HCT116 (cell line): Measurements from ENCODE around the gene BIN2. TPM values are rescaled to one million over a fixed set of nuclear protein-coding genes. Genes with fewer than 3 reads are reported as not detected.

ENCODE experiments used
- ATAC-seq: fragments of 200-7000 bp; cut with Tn5 transposase; 2 replicates; pipeline ENCODE4 v1.9.1; 2020; ENCODE audit warnings: mild to moderate bottlenecking, moderate library complexity
- BruUV-seq: library from RNA; stranded (reverse); fragments of 400-500 nt; replicated peaks from 2 replicates; lab custom pipeline; 2021; lab: Mats Ljungman, UMichigan
- CTCF ChIA-PET: fragments of 300-600 bp; sonication (Branson Sonifier 250); formaldehyde crosslinking; loops from one replicate; lab custom pipeline; 2021; ENCODE audit warnings: antibody characterized with exemption; lab: Charles Lee
- POLR2A ChIA-PET: fragments of 300-600, 350-600 bp; sonication (Branson Sonifier 250); formaldehyde crosslinking; loops from one replicate; lab custom pipeline; 2021; ENCODE audit warnings: antibody characterized with exemption; lab: Charles Lee
- RAD21 ChIA-PET, 2 experiments: fragments of 300-600 bp; sonication (Branson Sonifier 250); formaldehyde crosslinking; loops; one replicate each; lab custom pipeline; 2023; ENCODE audit warnings: low total read pairs in 2 of 2; ENCODE audit not compliant: uncharacterized antibody in 2 of 2, unreplicated experiment in 2 of 2, low non-redundant PET in 1 of 2; lab: Charles Lee
- DNase-seq: peaks from one replicate; pipeline ENCODE4 v3.0.0-alpha.2; 2010; ENCODE audit warnings: low read depth, low spot score
- H2AFZ ChIP-seq: fragments of 200-600 bp; shearing (Covaris generic), sonication (generic); 2 replicates; pipeline ENCODE4 v1.6.1; 2017; ENCODE audit warnings: low read depth, mixed run types, mixed read lengths, antibody characterized with exemption, low read length; ENCODE audit not compliant: poor library complexity, severe bottlenecking
- H3K27ac ChIP-seq: 2 replicates; pipeline ENCODE4 v1.5.1; 2012; ENCODE audit warnings: low read depth, low read length
- H3K27me3 ChIP-seq: fragments of 200-600 bp; sonication (generic); 2 replicates; pipeline ENCODE4 v1.6.1; 2016; ENCODE audit warnings: mixed run types, low read length, mixed read lengths; ENCODE audit not compliant: insufficient read depth
- H3K36me3 ChIP-seq, 2 experiments: fragments of 200-500 bp in 1 of 2; fragments of 200-600 bp in 1 of 2; sonication (Bioruptor generic) in 1 of 2; sonication (generic) in 1 of 2; 2 replicates each; pipeline versions ENCODE4 v1.5.1 to v1.6.1; 2014 to 2016; ENCODE audit warnings: low read length in 2 of 2, inconsistent platforms in 1 of 2, mixed read lengths in 1 of 2, mixed run types in 1 of 2; ENCODE audit not compliant: insufficient read depth in 2 of 2, control insufficient read depth in 1 of 2
- H3K4me1 ChIP-seq, 2 experiments: fragments of 200-600 bp in 1 of 2; sonication (generic) in 1 of 2; 2 replicates each; pipeline versions ENCODE4 v1.5.1 to v1.6.1; 2012 to 2017; ENCODE audit warnings: low read length in 2 of 2, inconsistent platforms in 1 of 2, mild to moderate bottlenecking in 1 of 2, mixed read lengths in 1 of 2, mixed run types in 1 of 2, moderate library complexity in 1 of 2; ENCODE audit not compliant: insufficient read depth in 2 of 2, control insufficient read depth in 1 of 2
- H3K4me2 ChIP-seq: fragments of 200-600 bp; sonication (generic); 2 replicates; pipeline ENCODE4 v1.6.1; 2017; ENCODE audit warnings: mixed run types, low read length, mixed read lengths
- H3K4me3 ChIP-seq, 2 experiments: fragments of 200-600 bp in 1 of 2; sonication (generic) in 1 of 2; replicated peaks in 1 of 2; 2 replicates each; pipeline ENCODE4 v1.5.1; 2011 to 2016; ENCODE audit warnings: low read length in 2 of 2, control low read depth in 1 of 2, low read depth in 1 of 2, mild to moderate bottlenecking in 1 of 2, mixed read lengths in 1 of 2, mixed run types in 1 of 2
- H3K79me2 ChIP-seq: fragments of 200-600 bp; sonication (generic); 2 replicates; pipeline ENCODE4 v1.6.1; 2017; ENCODE audit warnings: mild to moderate bottlenecking, mixed run types, low read length, moderate library complexity, mixed read lengths; ENCODE audit not compliant: insufficient read depth
- H3K9ac ChIP-seq: fragments of 200-600 bp; sonication (generic); 2 replicates; pipeline ENCODE4 v1.6.1; 2016; ENCODE audit warnings: low read length, mixed read lengths
- H3K9me2 ChIP-seq: fragments of 200-600 bp; sonication (generic), shearing (Covaris generic); 2 replicates; pipeline ENCODE4 v1.6.1; 2017; ENCODE audit warnings: mixed run types, mild to moderate bottlenecking, moderate library complexity; ENCODE audit not compliant: insufficient read depth
- H3K9me3 ChIP-seq, 2 experiments: fragments of 200-500 bp in 1 of 2; fragments of 200-600 bp in 1 of 2; sonication (Bioruptor generic) in 1 of 2; sonication (generic) in 1 of 2; 2 replicates each; pipeline ENCODE4 v1.6.1; 2014 to 2017; ENCODE audit warnings: low read length in 2 of 2, mixed read lengths in 2 of 2, inconsistent platforms in 1 of 2, low read depth in 1 of 2, mild to moderate bottlenecking in 1 of 2, mixed run types in 1 of 2, moderate library complexity in 1 of 2; ENCODE audit not compliant: control insufficient read depth in 1 of 2, insufficient read depth in 1 of 2
- H4K20me1 ChIP-seq: fragments of 200-600 bp; sonication (generic), shearing (Covaris generic); 2 replicates; pipeline ENCODE4 v1.6.1; 2017; ENCODE audit warnings: mixed run types, mild to moderate bottlenecking, moderate library complexity; ENCODE audit not compliant: insufficient read depth
- CBX3 ChIP-seq: IDR thresholded peaks from 2 replicates; pipeline ENCODE4 v1.6.1; 2012; ENCODE audit warnings: low read depth
- EGR1 ChIP-seq: IDR thresholded peaks from 2 replicates; pipeline ENCODE4 v1.6.1; 2012; ENCODE audit warnings: low read depth
- ELF1 ChIP-seq: IDR thresholded peaks from 2 replicates; pipeline ENCODE4 v1.6.1; 2012; ENCODE audit warnings: low read depth, borderline replicate concordance
- MAX ChIP-seq: IDR thresholded peaks from 2 replicates; pipeline ENCODE4 v1.6.1; 2012
- POLR2A ChIP-seq: IDR thresholded peaks from 2 replicates; pipeline ENCODE4 v1.7.0; 2011; ENCODE audit warnings: borderline replicate concordance; ENCODE audit not compliant: insufficient read depth, insufficient read length; ENCODE audit errors: extremely low read depth
- POLR2AphosphoS5 ChIP-seq: IDR thresholded peaks from 2 replicates; pipeline ENCODE4 v1.6.1; 2011; ENCODE audit warnings: mild to moderate bottlenecking, low read depth, low read length, moderate library complexity
- SIN3A ChIP-seq: IDR thresholded peaks from 2 replicates; pipeline ENCODE4 v1.6.1; 2012; ENCODE audit warnings: low read depth
- SP1 ChIP-seq: IDR thresholded peaks from 2 replicates; pipeline ENCODE4 v1.6.1; 2012; ENCODE audit warnings: low read depth
- TCF7L2 ChIP-seq: IDR thresholded peaks from 2 replicates; pipeline ENCODE4 v1.7.0; 2011; ENCODE audit warnings: borderline replicate concordance, inconsistent platforms; ENCODE audit not compliant: insufficient read depth, insufficient read length; ENCODE audit errors: extremely low read depth
- intact Hi-C: fragments of 100-400 bp; cut with micrococcal nuclease; formaldehyde crosslinking; loops from 2 replicates; pipeline ENCODE4 v1.10.0; 2022
- total RNA-seq: library from RNA; stranded (reverse); gene quantifications from one replicate; pipeline ENCODE4 v1.2.1, GENCODE V29; 2021; ENCODE audit not compliant: unreplicated experiment
- TF ChIP-seq, protein P1 (sequence below): IDR thresholded peaks from 2 replicates; pipeline ENCODE4 v1.6.1; 2012; ENCODE audit warnings: low read depth
- TF ChIP-seq, protein P2 (sequence below): IDR thresholded peaks from 2 replicates; pipeline ENCODE4 v1.6.1; 2011; ENCODE audit warnings: mild to moderate bottlenecking, low read length, moderate library complexity; ENCODE audit not compliant: insufficient replicate concordance; ENCODE audit errors: extremely low read depth
- TF ChIP-seq, protein P3 (sequence below), 3 experiments: fragments of 200-600 bp in 1 of 3; sonication (generic) in 1 of 3; IDR thresholded peaks in 2 of 3; conservative IDR thresholded peaks in 1 of 3; 2 replicates each; pipeline ENCODE4 v1.5.1; 2012 to 2017; ENCODE audit warnings: low read depth in 2 of 3, low read length in 2 of 3, antibody characterized with exemption in 1 of 3, borderline replicate concordance in 1 of 3, control low read depth in 1 of 3, mild to moderate bottlenecking in 1 of 3, mixed read lengths in 1 of 3, mixed run types in 1 of 3, moderate library complexity in 1 of 3; ENCODE audit not compliant: insufficient read depth in 1 of 3

Gene BIN2
- total RNA-seq, 1 experiment from 2014 or later, result 0.22 TPM

DNA sequence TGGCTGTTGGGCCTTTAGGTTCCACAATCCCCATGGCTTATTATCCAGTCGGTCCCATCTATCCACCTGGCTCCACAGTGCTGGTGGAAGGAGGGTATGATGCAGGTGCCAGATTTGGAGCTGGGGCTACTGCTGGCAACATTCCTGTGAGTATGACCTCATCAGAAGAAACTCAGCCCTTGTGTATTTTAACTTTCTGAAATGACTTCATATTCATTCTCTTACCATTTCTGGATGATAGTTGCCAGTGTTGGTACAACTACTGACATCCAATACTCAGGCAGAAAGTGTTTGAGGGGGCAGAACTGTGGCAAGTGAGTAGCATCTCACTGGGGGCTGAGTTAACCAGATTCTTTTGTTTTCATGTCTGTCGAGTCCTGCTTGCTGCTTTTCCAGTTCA is 83.0 kb downstream of the BIN2 start (continued):
- TF ChIP-seq, protein P1, sequence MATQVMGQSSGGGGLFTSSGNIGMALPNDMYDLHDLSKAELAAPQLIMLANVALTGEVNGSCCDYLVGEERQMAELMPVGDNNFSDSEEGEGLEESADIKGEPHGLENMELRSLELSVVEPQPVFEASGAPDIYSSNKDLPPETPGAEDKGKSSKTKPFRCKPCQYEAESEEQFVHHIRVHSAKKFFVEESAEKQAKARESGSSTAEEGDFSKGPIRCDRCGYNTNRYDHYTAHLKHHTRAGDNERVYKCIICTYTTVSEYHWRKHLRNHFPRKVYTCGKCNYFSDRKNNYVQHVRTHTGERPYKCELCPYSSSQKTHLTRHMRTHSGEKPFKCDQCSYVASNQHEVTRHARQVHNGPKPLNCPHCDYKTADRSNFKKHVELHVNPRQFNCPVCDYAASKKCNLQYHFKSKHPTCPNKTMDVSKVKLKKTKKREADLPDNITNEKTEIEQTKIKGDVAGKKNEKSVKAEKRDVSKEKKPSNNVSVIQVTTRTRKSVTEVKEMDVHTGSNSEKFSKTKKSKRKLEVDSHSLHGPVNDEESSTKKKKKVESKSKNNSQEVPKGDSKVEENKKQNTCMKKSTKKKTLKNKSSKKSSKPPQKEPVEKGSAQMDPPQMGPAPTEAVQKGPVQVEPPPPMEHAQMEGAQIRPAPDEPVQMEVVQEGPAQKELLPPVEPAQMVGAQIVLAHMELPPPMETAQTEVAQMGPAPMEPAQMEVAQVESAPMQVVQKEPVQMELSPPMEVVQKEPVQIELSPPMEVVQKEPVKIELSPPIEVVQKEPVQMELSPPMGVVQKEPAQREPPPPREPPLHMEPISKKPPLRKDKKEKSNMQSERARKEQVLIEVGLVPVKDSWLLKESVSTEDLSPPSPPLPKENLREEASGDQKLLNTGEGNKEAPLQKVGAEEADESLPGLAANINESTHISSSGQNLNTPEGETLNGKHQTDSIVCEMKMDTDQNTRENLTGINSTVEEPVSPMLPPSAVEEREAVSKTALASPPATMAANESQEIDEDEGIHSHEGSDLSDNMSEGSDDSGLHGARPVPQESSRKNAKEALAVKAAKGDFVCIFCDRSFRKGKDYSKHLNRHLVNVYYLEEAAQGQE, result no peak
- no peak for TF ChIP-seq TCF7L2
- TF ChIP-seq SP1, result no peak
- TF ChIP-seq POLR2AphosphoS5, result no peak

GRCh38 chr12:51238510-51239334 is 85.3 kb downstream of the BIN2 start, which contains the start of gene DAZAP2:
DAZAP2 (plus strand) TSS chr12:51238826; CDS start chr12:51238908, 82 bp downstream.
- Histone ChIP-seq H3K36me3 (peaks cover 27 to 30% of the 10 kb centered on the region in 2 experiments), H3K4me2 (peak within 1 kb of the TSS; percentile 80), H3K9ac (peak within 1 kb of the TSS; percentile 100), H3K9me3 (no peaks in the 10 kb centered on the region), H3K4me1 (peaks cover 12 to 15% of the 10 kb centered on the region in 2 experiments), H3K79me2 (peaks cover 28% of the 10 kb centered on the region), H2AFZ (peak within 1 kb of the TSS; percentile 46), H3K27ac (peak within 1 kb of the TSS; percentile 98), H3K27me3 (no peaks in the 10 kb centered on the region), H4K20me1 (no peaks in the 10 kb centered on the region), H3K9me2 (no peaks in the 10 kb centered on the region), H3K4me3 (peak within 1 kb of the TSS; percentile 96 to 99)
- CTCF ChIA-PET, result interaction anchor here (0.6 to 1.5 kb wide), 5 partner anchors 11 to 156 kb away, joined by 3 to 10 read pairs (median 4); partner anchors contain the start of genes CSRNP2 and POU6F1
- intact Hi-C loops, result loop anchor here (2.0 kb wide), 1 partner anchor 66 kb away; the partner anchor contains the start of gene TFCP2
- RAD21 ChIA-PET, result interaction anchor here (0.6 to 1.2 kb wide), 4 partner anchors 20 to 186 kb away, joined by 4 to 8 read pairs (median 6); partner anchors contain the start of gene POU6F1 (in 1 of the 2)
- DNase-seq (peak; percentile 90), ATAC-seq (peak; percentile 94)
- TF ChIP-seq MAX (peak; percentile 25; the same call in 1 of the 2 replicates), EGR1 (peak; percentile 65), POLR2A (peak; percentile 51), SP1 (peak; percentile 94), TCF7L2 (no peak), CBX3 (no peak), POLR2AphosphoS5 (peak; percentile 84), ELF1 (peak; percentile 95), SIN3A (0 out of 2 replicates have a peak, but pooled peaks have one; percentile 83)
- TF ChIP-seq, protein P2, sequence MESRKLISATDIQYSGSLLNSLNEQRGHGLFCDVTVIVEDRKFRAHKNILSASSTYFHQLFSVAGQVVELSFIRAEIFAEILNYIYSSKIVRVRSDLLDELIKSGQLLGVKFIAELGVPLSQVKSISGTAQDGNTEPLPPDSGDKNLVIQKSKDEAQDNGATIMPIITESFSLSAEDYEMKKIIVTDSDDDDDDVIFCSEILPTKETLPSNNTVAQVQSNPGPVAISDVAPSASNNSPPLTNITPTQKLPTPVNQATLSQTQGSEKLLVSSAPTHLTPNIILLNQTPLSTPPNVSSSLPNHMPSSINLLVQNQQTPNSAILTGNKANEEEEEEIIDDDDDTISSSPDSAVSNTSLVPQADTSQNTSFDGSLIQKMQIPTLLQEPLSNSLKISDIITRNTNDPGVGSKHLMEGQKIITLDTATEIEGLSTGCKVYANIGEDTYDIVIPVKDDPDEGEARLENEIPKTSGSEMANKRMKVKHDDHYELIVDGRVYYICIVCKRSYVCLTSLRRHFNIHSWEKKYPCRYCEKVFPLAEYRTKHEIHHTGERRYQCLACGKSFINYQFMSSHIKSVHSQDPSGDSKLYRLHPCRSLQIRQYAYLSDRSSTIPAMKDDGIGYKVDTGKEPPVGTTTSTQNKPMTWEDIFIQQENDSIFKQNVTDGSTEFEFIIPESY, result no peak
- TF ChIP-seq, protein P3, sequence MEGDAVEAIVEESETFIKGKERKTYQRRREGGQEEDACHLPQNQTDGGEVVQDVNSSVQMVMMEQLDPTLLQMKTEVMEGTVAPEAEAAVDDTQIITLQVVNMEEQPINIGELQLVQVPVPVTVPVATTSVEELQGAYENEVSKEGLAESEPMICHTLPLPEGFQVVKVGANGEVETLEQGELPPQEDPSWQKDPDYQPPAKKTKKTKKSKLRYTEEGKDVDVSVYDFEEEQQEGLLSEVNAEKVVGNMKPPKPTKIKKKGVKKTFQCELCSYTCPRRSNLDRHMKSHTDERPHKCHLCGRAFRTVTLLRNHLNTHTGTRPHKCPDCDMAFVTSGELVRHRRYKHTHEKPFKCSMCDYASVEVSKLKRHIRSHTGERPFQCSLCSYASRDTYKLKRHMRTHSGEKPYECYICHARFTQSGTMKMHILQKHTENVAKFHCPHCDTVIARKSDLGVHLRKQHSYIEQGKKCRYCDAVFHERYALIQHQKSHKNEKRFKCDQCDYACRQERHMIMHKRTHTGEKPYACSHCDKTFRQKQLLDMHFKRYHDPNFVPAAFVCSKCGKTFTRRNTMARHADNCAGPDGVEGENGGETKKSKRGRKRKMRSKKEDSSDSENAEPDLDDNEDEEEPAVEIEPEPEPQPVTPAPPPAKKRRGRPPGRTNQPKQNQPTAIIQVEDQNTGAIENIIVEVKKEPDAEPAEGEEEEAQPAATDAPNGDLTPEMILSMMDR (IDR thresholded peaks at IDR 0.05 in 2 of 3, conservative IDR thresholded peaks at IDR 0.05 in 1 of 3; ENCODE audit: borderline replicate concordance in 1 of 3, insufficient read depth in 1 of 3, low read depth in 2 of 3, low read length in 2 of 3), result peak in 2 of 3 experiments; percentile 16 to 43; a peak in 2 of 6 replicates
- BruUV-seq, result TSS peak; percentile 47
- POLR2A ChIA-PET, result interaction anchor here (0.6 to 1.7 kb wide), 9 partner anchors 9 to 953 kb away, joined by 3 to 14 read pairs (median 3); partner anchors contain the start of genes CSRNP2, KRT80 and POU6F1
